GM18909 (cell line): ENCODE results near the gene ANKRD66.
A peak's percentile ranks its signal among the peaks of the same experiment; 100 is the strongest.
"Not testable (repeated sequence)": the region's sequence is repeated elsewhere in the genome, so short reads cannot be mapped to it uniquely, and the experiment has no call there.

Experiments used
- ATAC-seq: cut with Tn5 transposase; IDR thresholded peaks from one replicate; pipeline ENCODE4 v1.9.1; 2021; ENCODE audit warnings: mild to moderate bottlenecking; ENCODE audit not compliant: unreplicated experiment, poor library complexity

The ANKRD66 gene

DNA sequence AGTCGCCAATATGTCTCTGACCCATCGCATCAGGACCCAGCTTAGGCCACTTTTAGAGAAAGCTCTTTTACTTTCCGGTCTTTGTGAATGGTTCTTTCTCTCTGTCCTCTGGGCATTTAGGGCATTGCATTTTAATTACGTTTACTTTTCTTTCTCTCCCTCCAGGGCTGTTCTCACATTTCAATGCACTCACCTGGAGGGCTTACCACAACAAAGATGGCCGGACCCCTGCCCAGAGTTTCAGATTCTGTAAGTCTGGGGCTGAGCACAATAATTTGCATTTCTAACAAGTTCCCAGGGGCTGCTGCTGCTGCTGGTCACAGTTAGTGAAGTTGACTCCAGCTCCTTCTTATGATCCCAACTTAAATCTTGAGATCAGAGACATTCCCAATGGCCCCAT, 3.0 kb downstream of the ANKRD66 start:
- no peak for ATAC-seq

DNA sequence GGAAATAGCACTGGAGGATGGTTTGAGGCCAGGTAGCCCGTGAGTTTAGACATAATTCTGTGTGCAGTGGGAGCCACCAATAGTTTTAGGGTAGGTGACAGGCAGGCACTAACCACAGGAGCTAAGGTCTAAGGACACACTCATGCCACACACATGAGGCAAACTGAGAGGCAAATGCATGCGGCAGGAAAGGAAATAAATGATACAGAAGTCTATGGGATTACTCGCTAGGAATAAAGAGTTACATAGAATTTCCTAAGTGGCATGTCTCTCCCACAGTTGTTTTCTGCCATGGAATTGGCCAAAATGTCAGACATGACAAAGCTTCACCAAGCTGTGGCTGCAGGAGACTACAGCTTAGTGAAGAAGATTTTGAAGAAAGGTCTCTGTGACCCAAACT, 4.9 kb downstream of the ANKRD66 start:
- no peak for ATAC-seq

DNA sequence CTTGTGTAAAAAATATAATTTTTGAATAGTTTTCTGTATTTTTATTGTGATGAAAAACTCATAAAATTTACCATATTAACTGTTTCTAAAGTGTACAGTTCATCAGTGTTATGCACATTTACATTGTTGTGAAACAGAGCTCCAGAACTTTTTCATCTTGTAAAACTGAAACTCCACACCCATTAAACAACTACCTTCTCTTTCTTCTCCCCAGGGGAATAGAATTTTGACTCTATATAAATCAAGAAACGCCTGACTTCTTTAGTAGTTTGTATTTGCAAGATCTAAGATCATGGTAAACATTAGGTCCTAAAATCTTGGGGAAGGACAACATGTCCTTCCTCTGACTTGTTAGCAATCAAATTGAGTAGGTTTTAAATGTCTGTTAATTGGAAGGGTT, 9.1 kb downstream of the ANKRD66 start:
- ATAC-seq, result no peak

DNA sequence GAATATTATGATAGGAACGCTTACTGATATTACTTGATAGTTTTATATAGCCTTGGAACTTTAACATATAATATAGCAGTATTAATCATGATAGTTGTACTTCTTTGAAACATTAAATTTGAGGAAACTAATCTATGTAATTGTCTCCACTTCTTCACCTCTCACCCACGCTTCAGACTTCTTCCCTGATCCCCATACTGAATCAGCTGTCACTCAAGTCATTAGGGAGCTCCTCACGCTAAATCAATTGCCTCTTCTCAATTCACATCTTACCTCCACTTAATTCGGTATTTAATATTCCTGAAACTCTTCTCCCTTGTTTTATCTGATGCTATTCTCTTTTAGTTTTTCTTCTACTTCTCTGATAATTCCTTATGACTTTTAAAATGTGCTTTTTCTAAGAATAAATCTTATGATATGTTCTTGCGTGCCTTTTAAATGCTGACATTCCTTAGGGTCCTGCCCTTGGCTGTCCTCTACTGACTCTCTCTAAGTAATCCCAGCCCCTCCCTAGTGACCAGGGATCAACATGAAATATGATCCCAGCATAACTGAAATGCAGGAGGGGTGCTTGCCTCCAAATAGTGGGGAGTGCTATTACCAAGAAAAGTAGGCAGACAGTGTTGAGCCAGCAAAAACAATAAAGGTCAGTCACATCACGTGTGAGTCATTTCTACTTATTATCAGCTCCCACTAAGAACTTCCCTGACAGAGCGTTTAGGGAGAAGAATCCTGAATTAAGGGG, 9.9 kb downstream of the ANKRD66 start:
- no peak for ATAC-seq

DNA sequence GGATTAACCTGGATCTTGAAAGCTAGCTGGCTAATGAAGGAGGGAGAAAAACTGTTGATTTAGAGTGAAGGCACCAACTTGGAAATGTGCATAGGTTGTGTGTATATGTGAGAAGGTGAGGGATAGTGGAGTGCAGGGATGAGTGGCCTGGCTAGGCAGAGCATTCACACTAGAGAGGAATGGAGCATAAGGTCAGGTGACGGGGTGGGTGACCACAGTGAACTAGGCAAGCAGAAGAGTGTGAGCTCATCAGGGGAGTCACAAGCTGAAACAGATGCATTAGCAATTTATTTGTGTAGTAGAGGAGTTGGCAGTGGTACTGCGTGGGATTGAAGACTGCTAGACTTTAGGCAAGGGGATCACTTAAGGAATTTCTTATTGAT, 10.5 kb downstream of the ANKRD66 start:
- ATAC-seq, result no peak

DNA sequence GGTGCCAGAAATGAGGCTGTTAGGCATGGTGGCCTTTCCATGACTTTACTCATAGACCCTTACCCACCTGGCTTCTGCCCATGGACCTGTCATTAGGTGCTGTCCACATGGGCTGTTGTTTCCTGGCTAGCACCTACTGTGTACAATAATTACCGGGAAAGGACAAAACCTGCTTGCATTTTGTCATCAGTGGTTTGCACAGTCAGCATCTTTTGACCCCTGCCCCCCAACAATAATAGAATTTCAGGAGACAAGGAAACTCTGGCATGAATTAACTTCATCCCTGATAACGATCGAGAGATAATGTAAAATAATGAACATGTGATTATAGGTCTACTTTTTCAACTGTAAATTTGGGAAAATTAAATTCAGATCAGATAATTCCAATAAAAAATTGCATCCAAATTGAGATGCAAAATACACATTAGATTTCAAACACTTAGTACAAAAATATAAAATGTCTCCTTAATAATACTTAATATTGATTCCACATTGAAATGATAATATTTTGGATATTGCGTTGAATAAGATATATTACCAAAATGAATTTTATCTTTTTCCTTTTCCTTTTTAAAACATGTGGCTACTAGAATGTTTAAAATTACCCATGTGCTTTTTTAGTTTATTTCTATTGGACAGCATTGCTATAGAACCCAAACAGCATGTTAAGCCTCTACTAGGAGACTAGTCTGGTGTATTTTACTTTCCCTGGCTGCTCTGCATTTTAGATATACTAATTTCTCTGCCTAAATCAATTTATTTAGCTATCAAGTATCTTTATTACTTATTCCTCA, 12.4 kb downstream of the ANKRD66 start:
- ATAC-seq, result no peak

DNA sequence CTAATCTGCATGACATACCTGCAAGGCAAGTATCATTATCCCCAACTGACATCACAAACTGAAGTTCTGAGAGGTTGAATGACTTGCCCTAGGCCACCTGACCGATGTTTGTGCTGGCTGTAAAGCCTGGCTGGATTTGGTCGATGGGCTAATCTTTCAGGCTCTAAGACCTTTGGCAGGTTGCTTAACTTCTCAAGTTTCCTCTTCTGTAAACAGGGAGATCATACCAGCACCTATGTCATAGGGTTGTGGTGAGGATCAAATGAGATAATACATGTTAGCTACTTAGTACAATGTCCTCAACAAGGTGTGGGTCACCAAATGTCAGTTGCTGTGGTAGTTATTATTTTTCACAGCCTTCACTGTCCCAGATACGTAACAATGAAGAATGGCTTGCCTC, 14.2 kb downstream of the ANKRD66 start:
- no peak for ATAC-seq

DNA sequence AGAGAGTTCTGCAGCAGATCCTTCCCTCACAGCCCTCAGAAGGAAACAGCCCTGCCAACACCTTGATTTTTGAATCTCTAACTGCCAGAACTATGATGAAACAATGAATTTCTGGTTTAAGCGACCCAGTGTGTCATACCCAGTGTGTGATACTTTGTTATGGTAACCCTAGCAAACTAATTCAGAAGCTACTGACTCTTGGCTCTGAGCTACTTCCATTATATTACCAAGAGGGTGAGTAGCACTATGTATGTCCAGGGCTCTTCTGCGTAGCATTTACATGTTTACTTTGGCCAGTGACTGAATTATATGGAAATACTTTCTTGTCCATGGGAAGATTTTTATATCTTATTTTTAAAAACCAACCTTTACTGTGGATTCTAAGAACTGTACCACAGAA, 16.7 kb downstream of the ANKRD66 start:
- no peak for ATAC-seq

DNA sequence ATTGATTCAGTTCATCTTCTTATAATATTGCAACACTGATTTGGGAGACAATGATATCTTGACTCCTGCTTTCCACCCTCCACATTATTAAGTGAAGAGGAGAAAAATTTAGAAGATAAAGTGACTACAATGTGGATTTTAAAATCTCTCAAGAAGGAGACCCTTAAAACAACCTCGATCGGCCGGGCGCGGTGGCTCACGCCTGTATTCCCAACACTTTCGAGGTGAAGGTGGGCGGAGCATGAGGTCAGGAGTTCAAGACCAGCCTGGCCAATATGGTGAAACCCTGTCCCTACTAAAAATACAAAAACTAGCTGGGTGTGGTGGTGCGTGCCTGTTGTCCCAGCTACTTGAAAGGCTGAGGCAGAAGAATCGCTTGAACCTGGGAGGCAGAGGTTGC, 17.5 kb downstream of the ANKRD66 start:
- ATAC-seq, result not testable (repeated sequence)

DNA sequence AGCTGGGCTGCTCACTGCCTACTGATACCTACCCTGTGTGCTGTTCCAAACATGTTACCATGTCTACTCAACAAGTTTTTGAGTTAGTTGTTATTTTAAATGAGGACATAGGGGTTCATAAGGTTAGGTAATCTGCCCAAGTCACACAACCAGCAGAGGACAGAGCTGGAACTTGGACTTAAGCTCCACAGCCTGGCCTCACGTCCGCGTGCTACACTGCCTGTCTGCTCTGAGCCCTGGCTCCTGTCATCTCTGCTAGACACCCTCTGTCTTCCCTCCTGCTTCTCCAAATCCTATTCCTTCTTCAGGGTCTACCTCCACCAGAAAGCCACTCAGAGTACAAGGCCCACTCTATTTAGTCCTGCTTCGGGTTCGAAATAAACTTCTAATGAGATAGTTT, 18.2 kb downstream of the ANKRD66 start:
- ATAC-seq, result no peak

DNA sequence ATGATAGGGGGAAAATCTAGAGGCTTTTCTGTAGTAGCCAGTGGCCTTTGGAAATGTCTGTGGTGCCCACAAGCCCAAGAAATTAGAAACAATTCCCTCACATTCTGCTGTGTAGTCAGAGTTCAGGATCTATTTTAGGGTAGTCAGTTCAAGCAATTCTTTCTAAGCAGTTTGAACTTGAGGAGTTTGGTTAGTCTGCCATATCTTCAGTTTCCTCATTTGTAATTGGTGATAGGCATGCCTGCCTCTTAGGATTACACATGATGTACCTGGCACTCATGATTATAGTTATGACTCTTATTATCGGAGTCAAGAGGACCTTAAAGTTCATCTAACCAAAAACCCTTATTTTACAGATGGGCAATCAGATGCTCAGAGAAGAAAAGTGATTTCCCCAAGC, 25.3 kb downstream of the ANKRD66 start:
- ATAC-seq, result no peak

DNA sequence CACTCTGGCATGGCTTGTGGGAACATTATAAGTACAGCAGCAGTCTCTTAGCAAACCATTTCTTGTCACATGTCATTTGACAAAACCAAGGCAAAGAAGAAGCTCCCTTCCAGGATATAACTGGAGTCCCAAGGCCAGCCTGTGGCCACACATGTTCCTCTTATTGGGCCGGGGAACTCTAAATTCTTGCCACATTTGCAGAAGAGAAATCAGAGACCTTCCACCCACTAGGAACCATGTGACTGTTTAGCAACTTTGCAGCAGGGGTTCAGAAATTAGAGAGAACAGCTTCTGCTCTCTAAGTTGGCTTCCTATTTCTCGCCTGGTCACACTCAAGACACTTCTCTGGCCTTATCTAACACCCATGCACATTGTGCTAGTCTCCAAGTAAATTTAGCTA, 26.0 kb downstream of the ANKRD66 start:
- peak; percentile 59 for ATAC-seq

DNA sequence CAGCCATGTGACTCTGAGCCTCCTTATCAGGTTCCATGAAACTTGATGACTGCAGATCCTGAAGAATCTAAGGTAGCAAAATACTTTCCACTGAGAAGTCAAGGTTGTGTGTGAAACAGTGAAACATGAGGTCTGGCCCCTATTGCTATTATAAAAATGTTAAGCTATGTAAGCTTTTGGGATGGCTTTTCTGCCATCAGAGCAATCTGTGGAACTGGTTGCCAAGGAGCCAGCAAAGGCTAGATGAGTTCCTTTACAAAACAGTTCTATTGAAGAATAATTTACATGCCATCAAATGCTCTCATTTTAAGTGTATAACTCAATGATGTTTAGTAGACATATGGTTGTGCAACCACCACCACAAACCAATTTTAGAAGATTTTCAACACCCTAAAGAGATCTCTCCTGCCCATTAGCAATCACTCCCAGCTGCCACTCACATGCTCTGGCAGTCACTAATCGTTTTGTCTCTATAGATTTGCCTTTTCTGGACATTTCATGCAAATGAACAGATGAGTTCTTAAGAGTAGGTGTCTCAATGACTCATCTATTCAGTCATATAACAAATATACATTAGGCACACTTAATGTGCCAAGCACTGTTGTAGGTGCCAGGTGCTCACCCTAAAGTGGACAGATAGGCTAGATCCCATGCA, 26.6 kb downstream of the ANKRD66 start:
- ATAC-seq, result no peak

DNA sequence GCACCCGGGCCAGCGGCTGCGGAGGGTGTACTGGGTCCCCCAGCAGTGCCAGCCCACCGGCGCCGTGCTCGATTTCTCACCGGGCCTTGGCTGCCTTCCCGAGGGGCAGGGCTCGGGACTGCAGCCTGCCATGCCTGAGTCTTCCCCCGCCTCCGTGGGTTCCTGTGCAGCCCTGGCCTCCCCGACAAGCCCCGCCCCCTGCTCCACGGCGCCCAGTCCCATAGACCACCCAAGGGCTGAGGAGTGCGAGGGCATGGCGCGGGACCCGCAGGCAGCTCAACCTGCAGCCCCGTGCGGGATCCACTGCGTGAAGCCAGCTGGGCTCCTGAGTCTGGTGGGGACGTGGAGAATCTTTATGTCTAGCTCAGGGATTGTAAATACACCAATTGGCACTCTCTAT, 28.0 kb downstream of the ANKRD66 start:
- not testable (repeated sequence) for ATAC-seq

DNA sequence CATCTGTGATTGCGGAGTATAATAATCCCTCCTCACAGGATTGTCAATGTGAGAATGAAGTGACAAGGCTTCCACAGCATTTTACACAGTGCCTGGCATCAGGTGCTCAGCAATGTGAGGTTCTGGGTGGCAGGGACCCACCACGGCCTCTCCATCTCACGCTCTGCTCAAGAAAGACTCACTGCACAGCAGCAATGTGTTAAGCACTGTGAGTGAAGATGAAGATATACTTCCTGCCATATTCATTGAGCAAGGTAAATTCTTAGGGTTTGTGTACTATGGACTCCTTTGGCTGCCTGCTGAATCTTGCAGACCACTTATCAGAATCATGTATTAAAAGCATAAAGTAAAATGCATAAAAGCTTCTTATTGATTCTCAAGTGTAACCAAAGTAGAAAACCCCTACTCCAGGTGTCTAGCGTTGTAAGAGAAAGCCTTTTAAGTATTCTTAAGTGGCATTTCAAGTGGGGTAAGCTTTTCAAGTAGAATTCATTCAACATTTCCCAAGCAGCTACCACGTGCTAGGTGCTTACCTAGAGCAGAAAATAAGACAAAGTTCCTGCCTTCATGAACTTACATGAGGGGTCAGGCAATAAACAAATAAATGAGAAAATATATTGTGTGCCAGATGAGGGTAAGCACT, 29.5 kb downstream of the ANKRD66 start:
- no peak for ATAC-seq

DNA sequence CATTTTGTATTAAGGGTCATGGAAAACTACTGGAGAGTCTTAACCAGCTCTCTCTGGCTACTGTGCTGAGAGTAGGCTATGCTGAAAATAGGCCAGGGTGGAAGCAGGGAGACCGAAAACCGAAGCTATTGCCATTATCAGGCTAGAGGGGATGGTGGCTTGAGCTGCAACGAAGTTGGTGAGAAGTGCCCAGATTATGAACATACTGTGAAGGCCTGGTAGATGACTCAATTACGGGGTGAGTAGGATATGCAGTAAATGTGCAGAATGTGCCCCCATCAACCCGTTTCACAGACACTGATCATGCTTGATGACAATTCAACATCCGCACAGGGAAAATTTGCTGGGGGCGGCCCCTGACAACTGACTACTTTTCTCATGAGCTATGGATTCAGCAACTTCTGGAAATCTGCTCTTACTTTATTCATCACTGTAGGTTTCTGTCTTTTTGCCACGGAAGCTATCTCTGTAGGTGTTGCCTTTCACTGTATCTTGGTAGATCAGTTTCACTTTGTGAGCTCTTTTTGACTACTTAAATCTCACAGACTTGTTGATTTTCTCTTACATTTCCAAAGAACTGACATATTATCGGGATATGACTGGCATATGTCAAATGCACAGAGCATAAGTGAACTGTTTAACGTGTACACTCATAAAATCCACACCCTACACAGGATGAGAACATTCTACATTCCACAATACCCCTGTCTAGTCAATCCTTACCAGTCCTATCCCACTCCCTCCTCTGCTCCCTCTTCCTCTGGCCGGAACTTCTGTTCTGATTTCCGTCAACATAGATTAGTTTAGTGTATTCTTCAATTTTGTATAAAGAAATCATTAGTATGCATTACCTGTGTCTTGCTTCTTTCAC, 31.0 kb downstream of the ANKRD66 start:
- ATAC-seq, result no peak

DNA sequence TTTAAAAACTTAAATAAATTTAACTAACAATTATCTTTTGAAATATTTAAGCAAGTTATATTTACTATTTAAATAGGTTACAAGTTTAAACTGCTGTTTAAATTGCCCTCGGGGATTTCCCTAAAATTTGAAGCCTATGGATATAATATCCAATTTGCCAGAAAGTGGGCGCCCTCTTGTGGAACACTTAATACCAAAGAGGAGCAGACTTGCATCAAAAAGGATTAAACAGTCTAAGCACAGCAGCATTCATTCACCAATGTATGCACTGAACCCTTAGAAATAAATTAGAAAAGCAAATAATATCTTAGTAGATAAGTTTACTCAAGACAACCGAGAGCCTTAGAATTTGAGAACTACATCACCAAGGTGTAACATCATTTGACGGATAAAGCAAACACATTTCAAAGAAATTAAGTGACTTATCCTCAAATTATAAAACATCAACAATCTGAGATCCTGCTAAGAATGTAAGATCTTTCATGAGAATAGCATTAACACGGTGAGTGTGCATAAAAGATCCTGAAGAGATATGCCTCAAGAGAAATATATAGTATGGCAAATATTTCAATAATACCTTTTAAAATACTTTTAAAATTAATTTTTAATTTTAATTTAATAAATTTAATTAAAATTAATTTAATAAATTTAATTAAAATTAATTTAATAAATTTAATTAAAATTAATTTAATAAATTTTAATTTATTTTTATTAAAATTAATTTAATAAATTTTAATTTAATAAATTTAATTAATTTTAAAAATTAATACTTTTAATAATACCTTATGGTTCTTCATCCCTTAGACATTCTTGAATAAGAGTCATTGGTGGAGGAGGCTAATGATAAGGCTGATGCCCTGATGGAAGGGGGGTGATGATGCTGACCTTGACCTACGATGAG, 35.0 kb downstream of the ANKRD66 start:
- ATAC-seq, result no peak

DNA sequence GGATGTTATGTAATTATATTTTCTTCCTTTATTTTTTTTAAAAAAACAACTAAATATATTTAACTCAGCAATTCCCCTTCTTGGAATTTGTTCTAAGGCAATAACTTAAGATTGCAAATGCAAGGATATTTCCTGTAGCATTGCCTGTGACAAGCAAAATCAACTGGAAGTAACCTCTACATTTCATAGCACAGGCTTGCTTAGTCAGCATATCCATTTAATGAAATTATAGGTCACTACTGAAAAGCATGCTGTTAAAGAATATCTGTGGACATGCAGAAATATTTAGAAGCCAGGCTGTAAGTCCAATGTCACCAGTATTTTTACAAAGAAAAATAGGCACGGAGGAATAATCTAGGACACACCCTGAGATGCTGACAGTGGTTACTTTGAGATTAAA, 37.8 kb downstream of the ANKRD66 start:
- no peak for ATAC-seq
